ENCODE results near the gene BRSK2.
"Not testable (repeated sequence)": the region's sequence is repeated elsewhere in the genome, so short reads cannot be mapped to it uniquely, and the experiment has no call there.

Gene BRSK2

DNA sequence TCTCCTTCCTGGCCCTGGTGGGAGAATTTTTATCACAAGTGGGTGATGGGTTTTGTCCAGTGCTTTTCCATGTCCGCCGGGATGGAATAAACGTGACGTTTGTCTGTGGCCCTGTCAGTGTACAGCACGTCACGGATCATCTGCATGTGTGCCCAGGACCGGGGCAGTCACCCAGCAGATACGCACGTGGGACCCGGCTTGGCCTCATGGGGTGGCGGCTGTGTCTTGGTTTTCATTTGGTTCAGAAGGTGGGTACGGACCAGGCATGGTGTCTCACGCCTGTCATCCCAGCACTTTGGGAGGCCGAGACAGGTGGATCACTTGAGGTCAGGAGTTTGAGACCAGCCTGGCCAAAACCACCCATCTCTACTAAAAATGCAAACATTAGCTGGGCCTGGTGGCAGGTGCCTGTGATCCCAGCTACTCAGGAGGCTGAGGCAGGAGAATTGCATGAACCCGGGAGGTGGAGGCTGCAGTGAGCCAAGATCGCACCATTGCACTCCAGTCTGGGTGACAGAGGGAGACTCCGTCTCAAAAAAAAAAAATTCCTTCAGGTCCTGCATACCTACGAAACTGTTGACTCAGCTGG is 42.2 kb upstream of the BRSK2 start:
- DNase-seq; H3K9me3 ChIP-seq (ENCODE audit: control insufficient read depth, low read length); H3K27ac ChIP-seq (ENCODE audit: insufficient read depth, low read length, poor library complexity, severe bottlenecking); H3K4me1 ChIP-seq (ENCODE audit: control insufficient read depth, insufficient read depth, low read length, poor library complexity, severe bottlenecking); H3K36me3 ChIP-seq (ENCODE audit: control insufficient read depth, insufficient read depth, low read length); H3K4me3 ChIP-seq (ENCODE audit: insufficient read depth, low read depth, low read length, poor library complexity, severe bottlenecking); H3K27me3 ChIP-seq (replicated peaks; ENCODE audit: control insufficient read depth, insufficient read depth, low read length, poor library complexity, severe bottlenecking): not testable (repeated sequence)

DNA sequence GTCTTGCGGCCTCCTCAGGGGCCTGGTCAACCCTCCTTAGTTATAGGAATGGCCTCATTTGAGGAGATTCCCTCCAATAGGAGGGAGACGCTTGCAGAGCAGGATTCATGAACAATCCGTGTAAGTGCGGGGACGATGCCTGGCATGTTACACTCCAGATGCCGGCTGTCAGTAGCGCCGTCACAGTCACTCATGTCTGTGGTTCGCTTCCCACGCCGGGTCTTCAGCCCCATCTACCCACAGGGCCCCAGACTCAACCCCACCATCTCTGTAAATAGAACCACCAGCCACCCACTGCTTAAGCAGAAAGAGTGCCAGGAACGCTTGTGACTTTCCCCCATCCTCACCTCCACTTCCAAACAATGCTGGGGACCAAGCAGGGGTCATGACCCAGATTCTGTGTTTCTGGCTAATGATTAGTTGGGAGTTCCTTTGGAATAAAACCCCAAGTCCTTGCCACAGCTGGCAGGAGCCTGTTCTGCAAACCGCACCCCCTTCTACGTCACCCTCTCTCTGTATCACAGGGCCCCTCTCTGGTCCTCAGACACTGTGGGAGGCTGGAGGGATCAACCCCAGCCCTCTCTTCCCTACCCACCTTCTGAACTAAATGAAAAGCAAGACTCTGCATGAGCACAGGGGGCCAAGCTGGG is 41.5 kb upstream of the BRSK2 start:
- no peak for DNase-seq
- Histone ChIP-seq H3K27ac (ENCODE audit: insufficient read depth, low read length, poor library complexity, severe bottlenecking) (no peak overlapping the region), H3K27me3 (replicated peaks; ENCODE audit: control insufficient read depth, insufficient read depth, low read length, poor library complexity, severe bottlenecking) (no peaks in the 10 kb centered on the region), H3K9me3 (ENCODE audit: control insufficient read depth, low read length) (no peaks in the 10 kb centered on the region), H3K4me1 (ENCODE audit: control insufficient read depth, insufficient read depth, low read length, poor library complexity, severe bottlenecking) (no peaks in the 10 kb centered on the region), H3K36me3 (ENCODE audit: control insufficient read depth, insufficient read depth, low read length) (no peaks in the 10 kb centered on the region), H3K4me3 (ENCODE audit: insufficient read depth, low read depth, low read length, poor library complexity, severe bottlenecking) (no peak overlapping the region)

DNA sequence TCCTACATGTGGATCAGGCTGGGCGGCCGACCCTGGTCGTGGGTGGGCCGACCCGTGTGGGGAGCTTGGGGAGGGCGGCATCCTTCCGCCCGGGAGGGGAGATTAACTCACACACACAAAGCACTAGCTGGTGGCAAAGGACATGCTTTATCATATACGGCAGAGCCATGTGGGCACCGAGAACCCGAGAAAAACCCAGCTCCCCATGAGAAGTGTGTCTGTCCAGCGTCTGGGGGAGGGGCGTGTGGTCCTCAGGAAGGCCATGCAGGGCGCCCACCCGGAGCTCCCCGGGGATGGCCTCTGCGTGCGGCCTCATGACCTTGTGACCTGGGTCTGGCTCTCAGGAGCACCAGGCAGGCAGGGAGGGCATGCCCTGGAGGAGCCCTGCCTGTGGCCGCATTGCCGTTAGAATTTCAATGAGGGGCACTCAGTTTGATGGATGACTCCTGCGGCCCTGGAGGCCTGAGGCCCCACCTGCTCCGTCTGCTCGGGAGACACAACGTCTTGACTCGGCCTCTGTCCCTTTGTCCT is 40.9 kb upstream of the BRSK2 start:
- Histone ChIP-seq H3K4me1 (ENCODE audit: control insufficient read depth, insufficient read depth, low read length, poor library complexity, severe bottlenecking) (no peaks in the 10 kb centered on the region), H3K27ac (ENCODE audit: insufficient read depth, low read length, poor library complexity, severe bottlenecking) (no peak overlapping the region), H3K27me3 (replicated peaks; ENCODE audit: control insufficient read depth, insufficient read depth, low read length, poor library complexity, severe bottlenecking) (no peaks in the 10 kb centered on the region), H3K36me3 (ENCODE audit: control insufficient read depth, insufficient read depth, low read length) (no peaks in the 10 kb centered on the region), H3K4me3 (ENCODE audit: insufficient read depth, low read depth, low read length, poor library complexity, severe bottlenecking) (no peak overlapping the region), H3K9me3 (ENCODE audit: control insufficient read depth, low read length) (no peaks in the 10 kb centered on the region)
- no peak for DNase-seq

DNA sequence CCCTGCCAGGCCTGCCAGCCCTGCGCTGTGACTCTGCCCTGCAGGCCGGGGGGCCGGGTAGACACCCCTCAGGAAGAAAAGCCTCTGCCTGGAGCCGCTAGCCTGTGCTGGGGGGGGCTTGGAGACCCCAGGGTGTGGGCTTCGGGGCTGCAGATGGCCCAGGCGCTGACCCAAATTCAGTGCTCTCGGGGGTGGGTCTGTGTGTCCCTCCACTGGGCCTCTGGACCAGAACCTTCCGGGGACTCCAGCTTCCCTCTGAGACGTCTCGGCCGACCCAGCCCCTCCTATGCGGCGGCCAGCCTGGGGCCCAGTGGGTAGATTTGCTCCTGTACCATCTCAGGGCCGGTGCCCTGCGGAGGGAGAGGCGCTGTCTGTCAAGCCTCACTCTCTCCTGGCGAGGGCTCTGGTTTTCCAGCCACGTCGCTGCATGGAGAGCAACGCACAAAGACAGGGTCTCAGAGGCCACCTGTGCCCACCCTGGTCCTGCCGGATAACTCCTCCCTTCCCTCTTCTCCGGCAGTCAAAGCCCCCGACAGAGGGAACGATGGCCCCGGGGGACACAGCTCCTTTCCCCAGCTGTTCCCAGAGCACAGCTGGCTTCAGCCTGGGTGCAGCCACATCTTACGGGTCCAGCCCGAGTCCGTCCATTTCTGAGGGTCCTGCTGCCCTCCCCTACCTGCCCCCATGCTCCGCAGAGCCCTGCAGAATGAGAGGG is 40.2 kb upstream of the BRSK2 start:
- no peaks in the 10 kb centered on the region for H3K9me3 ChIP-seq (ENCODE audit: control insufficient read depth, low read length)
- no peak overlapping the region for H3K27ac ChIP-seq (ENCODE audit: insufficient read depth, low read length, poor library complexity, severe bottlenecking)
- H3K27me3 ChIP-seq (replicated peaks; ENCODE audit: control insufficient read depth, insufficient read depth, low read length, poor library complexity, severe bottlenecking) = no peaks in the 10 kb centered on the region
- no peak overlapping the region for H3K4me3 ChIP-seq (ENCODE audit: insufficient read depth, low read depth, low read length, poor library complexity, severe bottlenecking)
- no peaks in the 10 kb centered on the region for H3K36me3 ChIP-seq (ENCODE audit: control insufficient read depth, insufficient read depth, low read length)
- no peak for DNase-seq
- no peaks in the 10 kb centered on the region for H3K4me1 ChIP-seq (ENCODE audit: control insufficient read depth, insufficient read depth, low read length, poor library complexity, severe bottlenecking)

DNA sequence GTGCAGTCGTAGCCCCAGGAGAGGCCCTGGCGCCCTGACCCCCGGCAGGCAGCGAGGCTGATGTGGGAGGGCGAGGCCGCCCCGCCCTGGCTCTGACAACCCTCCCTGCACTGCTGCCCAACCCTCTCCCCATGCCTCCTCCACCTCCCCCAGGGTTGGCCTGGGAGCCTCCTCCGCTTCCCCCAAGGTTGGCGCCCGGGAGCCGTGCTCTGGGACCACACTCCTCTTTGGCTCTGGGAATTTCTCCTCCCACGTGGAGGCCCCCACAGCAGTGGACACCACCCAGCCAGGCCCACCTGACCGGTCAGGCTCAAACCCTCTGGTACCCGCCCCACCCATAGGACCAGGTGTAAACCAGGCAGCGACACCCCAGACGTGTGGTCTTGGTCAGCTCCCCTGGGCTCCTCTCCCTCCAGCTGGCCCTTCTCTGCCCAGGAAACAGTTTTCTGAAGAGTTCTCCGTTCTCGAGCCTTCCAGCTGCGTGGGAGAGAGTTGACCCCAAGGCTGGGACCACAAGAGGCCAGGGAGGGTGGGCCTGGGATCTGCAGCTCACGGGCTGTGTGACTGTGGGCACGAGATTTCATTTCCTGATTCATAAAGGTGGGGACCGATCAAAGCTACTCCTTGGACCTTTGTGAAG is 39.5 kb upstream of the BRSK2 start:
- no peak overlapping the region for H3K4me3 ChIP-seq (ENCODE audit: insufficient read depth, low read depth, low read length, poor library complexity, severe bottlenecking)
- H3K27me3 ChIP-seq (replicated peaks; ENCODE audit: control insufficient read depth, insufficient read depth, low read length, poor library complexity, severe bottlenecking) = no peaks in the 10 kb centered on the region
- no peaks in the 10 kb centered on the region for H3K36me3 ChIP-seq (ENCODE audit: control insufficient read depth, insufficient read depth, low read length)
- no peaks in the 10 kb centered on the region for H3K9me3 ChIP-seq (ENCODE audit: control insufficient read depth, low read length)
- no peaks in the 10 kb centered on the region for H3K4me1 ChIP-seq (ENCODE audit: control insufficient read depth, insufficient read depth, low read length, poor library complexity, severe bottlenecking)
- no peak overlapping the region for H3K27ac ChIP-seq (ENCODE audit: insufficient read depth, low read length, poor library complexity, severe bottlenecking)
- DNase-seq = no peak

DNA sequence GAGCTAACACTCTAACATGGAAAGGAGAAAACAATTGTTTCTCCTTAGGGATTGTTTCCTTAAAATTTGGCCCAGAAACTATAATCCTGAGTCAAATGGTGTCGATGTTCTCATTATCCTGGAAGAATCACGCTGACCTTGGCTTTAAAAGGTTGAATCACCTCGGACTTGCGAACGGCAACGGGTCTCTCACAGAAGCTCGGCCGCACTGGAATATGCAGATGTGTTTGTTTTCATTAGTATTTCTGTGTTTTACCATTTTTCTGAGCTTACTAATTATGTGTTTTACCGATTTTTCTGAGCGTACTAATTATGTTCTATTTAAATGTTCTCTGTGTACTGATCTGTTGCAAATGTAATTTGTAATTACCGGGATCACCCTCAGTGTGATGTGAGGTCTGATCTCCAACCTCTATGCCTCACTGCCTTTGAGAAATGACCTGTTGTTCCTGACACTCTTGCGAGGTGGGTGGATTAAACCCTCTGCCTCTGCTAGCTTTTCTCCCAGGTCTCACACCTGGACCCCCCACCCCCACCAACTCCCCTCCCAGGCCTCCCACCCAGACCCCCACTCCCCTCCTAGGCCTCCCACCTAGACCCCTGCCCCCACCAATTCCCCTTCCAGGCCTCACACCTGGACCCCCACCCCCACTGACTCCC is 38.3 kb upstream of the BRSK2 start:
- Histone ChIP-seq H3K4me3 (ENCODE audit: insufficient read depth, low read depth, low read length, poor library complexity, severe bottlenecking) (no peak overlapping the region), H3K4me1 (ENCODE audit: control insufficient read depth, insufficient read depth, low read length, poor library complexity, severe bottlenecking) (no peaks in the 10 kb centered on the region), H3K27me3 (replicated peaks; ENCODE audit: control insufficient read depth, insufficient read depth, low read length, poor library complexity, severe bottlenecking) (no peaks in the 10 kb centered on the region), H3K27ac (ENCODE audit: insufficient read depth, low read length, poor library complexity, severe bottlenecking) (no peak overlapping the region), H3K36me3 (ENCODE audit: control insufficient read depth, insufficient read depth, low read length) (no peaks in the 10 kb centered on the region), H3K9me3 (ENCODE audit: control insufficient read depth, low read length) (no peaks in the 10 kb centered on the region)
- DNase-seq = no peak

DNA sequence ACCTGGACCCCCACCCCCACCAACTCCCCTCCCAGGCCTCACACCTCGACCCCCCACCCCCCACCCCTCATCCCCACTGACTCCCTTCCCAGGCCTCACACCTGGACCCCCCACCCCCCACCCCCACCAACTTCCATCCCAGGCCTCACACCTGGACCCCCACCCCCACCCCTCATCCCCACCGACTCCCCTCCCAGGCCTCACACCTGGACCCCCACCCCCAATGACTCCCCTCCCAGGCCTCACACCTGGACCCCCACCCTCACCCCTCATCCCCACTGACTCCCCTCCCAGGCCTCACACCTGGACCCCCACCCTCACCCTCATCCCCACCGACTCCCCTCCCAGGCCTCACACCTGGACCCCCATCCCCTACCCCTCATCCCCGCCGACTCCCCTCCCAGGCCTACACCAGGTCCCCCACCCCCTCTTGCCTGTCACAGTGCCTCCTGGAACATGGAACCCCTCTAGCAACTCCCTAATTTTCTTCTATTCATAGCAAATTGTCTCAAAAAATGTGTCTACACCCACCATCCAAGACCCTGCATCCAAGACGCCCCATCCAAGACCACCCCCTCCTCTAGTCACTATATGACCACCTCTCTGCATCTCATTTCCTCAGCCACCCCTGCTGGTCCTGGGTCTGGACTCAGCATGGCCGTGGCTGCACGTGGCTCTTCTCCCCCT is 36.9 kb upstream of the BRSK2 start:
- Histone ChIP-seq H3K27me3 (replicated peaks; ENCODE audit: control insufficient read depth, insufficient read depth, low read length, poor library complexity, severe bottlenecking) (no peaks in the 10 kb centered on the region), H3K36me3 (ENCODE audit: control insufficient read depth, insufficient read depth, low read length) (no peaks in the 10 kb centered on the region), H3K4me3 (ENCODE audit: insufficient read depth, low read depth, low read length, poor library complexity, severe bottlenecking) (no peak overlapping the region), H3K9me3 (ENCODE audit: control insufficient read depth, low read length) (no peaks in the 10 kb centered on the region), H3K4me1 (ENCODE audit: control insufficient read depth, insufficient read depth, low read length, poor library complexity, severe bottlenecking) (no peaks in the 10 kb centered on the region), H3K27ac (ENCODE audit: insufficient read depth, low read length, poor library complexity, severe bottlenecking) (no peak overlapping the region)
- DNase-seq = no peak

DNA sequence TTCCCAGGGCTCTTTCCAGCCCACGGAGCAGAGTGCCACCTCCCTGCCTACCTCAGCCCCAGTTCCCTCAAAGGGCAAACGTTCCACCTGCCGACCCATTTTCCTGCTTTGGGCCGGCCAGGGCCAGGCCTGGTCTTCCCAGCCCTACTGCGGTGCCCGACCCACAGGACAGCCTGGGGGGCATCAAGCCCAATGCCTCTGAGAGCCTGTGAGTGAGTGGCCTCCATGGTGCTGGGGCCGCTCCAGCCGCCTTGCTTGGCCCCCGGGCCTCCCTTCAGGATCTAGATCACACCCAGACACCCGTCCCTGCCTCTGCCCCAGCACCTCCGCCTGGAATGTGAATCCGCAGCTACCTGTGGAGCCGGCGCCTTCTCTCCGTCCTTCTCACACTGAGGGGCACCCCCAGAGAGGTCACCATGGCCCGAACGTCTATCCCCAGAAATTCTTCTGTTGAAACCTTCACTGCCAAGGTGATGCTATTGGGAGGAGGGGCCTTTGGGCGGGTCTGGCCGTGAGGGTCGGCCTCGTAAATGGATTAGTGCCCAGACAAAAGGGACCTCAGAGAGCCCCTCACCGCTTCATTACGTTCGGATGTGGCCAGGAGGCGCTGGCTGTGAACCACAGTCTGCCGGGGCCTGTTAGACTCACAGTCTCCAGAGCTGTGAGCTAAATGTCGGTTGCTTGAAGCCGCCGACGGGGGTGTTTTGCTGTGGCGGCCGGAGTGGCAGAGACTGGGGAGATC is 36.2 kb upstream of the BRSK2 start:
- Histone ChIP-seq H3K9me3 (ENCODE audit: control insufficient read depth, low read length) (no peaks in the 10 kb centered on the region), H3K4me3 (ENCODE audit: insufficient read depth, low read depth, low read length, poor library complexity, severe bottlenecking) (no peak overlapping the region), H3K36me3 (ENCODE audit: control insufficient read depth, insufficient read depth, low read length) (no peaks in the 10 kb centered on the region), H3K27me3 (replicated peaks; ENCODE audit: control insufficient read depth, insufficient read depth, low read length, poor library complexity, severe bottlenecking) (no peaks in the 10 kb centered on the region), H3K4me1 (ENCODE audit: control insufficient read depth, insufficient read depth, low read length, poor library complexity, severe bottlenecking) (no peaks in the 10 kb centered on the region), H3K27ac (ENCODE audit: insufficient read depth, low read length, poor library complexity, severe bottlenecking) (no peak overlapping the region)
- no peak for DNase-seq
